BJ (cell line): ENCODE measurements around the gene TNNT2. TPM values are rescaled to one million over a fixed set of nuclear protein-coding genes. Genes with fewer than 3 reads are reported as not detected.

Source experiments
- CTCF ChIA-PET: fragments of 350-600 bp; formaldehyde crosslinking; extraction: SDS; loops from one replicate; lab custom pipeline; 2021; ENCODE audit warnings: antibody characterized with exemption, inconsistent platforms; lab: Yijun Ruan, JAX
- POLR2A ChIA-PET: fragments of 300-600 bp; sonication (Branson Sonifier 250); formaldehyde crosslinking; extraction: SDS; loops from one replicate; lab custom pipeline; 2021; ENCODE audit warnings: antibody characterized with exemption; lab: Charles Lee
- DNase-seq: peaks from one replicate; pipeline ENCODE4 v3.0.0-alpha.2; 2011; ENCODE audit warnings: low read depth
- H3K27me3 ChIP-seq: 2 replicates; pipeline ENCODE4 v1.6.0; 2011; ENCODE audit warnings: low read length; ENCODE audit not compliant: control insufficient read depth, insufficient read depth
- H3K36me3 ChIP-seq: 2 replicates; pipeline ENCODE4 v1.5.1; 2011; ENCODE audit warnings: low read length; ENCODE audit not compliant: control insufficient read depth, insufficient read depth
- H3K4me3 ChIP-seq: 2 replicates; pipeline ENCODE4 v1.5.1; 2011; ENCODE audit warnings: low read depth, mild to moderate bottlenecking, control low read depth, low read length
- polyA plus RNA-seq: library from polyadenylated mRNA; depleted of rRNA; stranded (reverse); fragments of >200 nt; gene quantifications from 2 replicates; pipeline ENCODE4 v1.2.3, GENCODE V29; 2011
- TF ChIP-seq, protein P1 (sequence below): IDR thresholded peaks from 2 replicates; pipeline ENCODE4 v1.5.1; 2011; ENCODE audit warnings: low read depth, mild to moderate bottlenecking, control low read depth, inconsistent platforms, low read length, moderate library complexity; ENCODE audit not compliant: insufficient read depth

The TNNT2 gene
- polyA plus RNA-seq, 1 experiment: not detected

DNA sequence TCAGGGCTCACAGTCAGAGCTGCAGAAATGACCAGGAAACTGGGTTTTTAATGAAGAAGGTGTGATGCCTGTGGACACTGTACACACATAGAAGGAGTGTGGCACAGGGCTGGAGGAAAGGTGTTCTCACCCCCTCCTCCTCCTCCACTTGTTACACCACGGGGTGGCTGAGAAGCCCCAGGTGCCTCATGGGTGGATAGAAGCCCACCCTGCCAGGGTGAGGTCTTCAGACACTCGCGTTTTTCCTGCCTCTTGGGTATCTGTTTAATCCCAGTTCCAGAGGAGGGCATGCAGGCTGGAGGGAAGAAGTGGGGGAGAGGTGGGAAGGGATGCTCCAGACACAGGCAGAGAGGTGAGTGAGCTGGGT lies 31.3 kb upstream of the TNNT2 start:
- POLR2A ChIA-PET: no interaction called here
- CTCF ChIA-PET: interaction anchor here (0.6 to 4.1 kb wide), 22 partner anchors 12 to 186 kb away, joined by 3 to 49 read pairs (median 5); no protein-coding TSS in a partner anchor
- H3K36me3 ChIP-seq: no peaks in the 10 kb centered on the region
- DNase-seq: no peak
- no peak overlapping the region for H3K4me3 ChIP-seq
- TF ChIP-seq, protein P1, sequence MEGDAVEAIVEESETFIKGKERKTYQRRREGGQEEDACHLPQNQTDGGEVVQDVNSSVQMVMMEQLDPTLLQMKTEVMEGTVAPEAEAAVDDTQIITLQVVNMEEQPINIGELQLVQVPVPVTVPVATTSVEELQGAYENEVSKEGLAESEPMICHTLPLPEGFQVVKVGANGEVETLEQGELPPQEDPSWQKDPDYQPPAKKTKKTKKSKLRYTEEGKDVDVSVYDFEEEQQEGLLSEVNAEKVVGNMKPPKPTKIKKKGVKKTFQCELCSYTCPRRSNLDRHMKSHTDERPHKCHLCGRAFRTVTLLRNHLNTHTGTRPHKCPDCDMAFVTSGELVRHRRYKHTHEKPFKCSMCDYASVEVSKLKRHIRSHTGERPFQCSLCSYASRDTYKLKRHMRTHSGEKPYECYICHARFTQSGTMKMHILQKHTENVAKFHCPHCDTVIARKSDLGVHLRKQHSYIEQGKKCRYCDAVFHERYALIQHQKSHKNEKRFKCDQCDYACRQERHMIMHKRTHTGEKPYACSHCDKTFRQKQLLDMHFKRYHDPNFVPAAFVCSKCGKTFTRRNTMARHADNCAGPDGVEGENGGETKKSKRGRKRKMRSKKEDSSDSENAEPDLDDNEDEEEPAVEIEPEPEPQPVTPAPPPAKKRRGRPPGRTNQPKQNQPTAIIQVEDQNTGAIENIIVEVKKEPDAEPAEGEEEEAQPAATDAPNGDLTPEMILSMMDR: no peak
- H3K27me3 ChIP-seq: peaks cover 24% of the 10 kb centered on the region

DNA sequence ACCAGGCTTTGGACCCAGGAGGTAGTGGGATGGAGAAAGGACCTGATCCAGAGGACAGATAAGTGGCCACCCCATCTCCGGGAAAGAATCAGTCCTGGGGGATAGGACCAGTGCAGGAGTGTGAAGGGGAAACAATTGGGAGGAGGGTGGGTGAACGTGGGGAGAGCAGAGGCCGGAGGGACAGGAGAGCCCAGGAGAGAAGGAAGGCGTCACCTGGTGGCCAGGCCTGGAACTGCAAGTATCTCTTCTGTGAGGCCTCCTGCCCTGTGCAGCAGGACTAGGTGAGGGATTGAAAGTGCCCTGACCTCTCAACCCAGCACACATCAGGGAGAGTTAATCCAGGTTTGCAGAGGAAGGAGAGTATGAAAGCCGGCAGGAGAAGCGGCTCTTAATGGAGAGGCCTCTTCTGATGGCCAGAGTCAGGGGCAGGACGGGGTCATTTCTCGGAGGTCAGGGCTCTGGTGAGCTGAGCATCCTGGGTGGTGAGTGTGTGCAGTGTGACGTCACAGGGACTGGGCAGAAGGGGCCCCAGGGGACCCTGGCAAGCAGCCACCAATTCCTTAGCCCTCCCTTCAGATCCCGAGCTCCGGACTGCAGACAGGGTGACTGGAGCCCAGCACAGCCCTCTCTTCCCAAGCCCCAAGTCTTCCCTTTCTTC lies 30.8 kb upstream of the TNNT2 start:
- no peak overlapping the region for H3K4me3 ChIP-seq
- TF ChIP-seq, protein P1: peak; percentile 99
- ChIA-PET POLR2A (no interaction called here), CTCF (interaction anchor here (0.6 to 5.3 kb wide), 25 partner anchors 12 to 185 kb away, joined by 3 to 59 read pairs (median 6); partner anchors contain the start of gene TNNI1)
- peaks cover 27% of the 10 kb centered on the region for H3K27me3 ChIP-seq
- DNase-seq: peak; percentile 4
- no peaks in the 10 kb centered on the region for H3K36me3 ChIP-seq

DNA sequence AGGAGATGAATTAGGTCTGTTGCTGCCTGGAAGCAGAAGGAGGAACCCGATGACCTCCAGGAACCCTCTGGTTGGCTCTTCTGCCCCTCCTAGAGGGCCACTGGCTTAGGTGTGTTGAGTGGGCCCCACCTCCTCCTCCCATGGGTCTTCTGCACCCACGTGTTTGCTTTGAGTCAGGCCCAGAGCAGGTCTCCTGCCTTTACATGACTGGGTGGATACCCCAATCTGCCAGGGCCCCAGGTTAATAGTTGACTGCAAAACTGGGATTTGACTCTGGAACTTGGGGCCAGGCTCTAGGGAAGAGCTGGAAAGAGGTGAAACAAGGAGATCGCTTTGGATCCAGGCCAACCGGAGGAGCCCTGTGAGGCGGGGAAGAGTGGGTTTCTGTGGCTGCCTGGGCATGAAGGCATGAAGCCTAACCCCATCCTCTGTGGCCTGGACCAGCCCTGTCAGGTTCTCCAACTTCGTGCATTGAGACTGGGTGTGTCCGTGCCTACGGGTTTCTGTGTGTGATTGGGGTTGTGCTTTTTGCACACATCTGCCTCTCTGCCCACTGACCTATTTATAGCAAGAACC lies 29.4 kb upstream of the TNNT2 start:
- TF ChIP-seq, protein P1: no peak
- ChIA-PET CTCF (interaction anchor here (1.0 to 5.3 kb wide), 9 partner anchors 11 to 147 kb away, joined by 3 to 59 read pairs (median 7); partner anchors contain the start of gene TNNI1), POLR2A (no interaction called here)
- no peaks in the 10 kb centered on the region for H3K36me3 ChIP-seq
- peaks cover 31% of the 10 kb centered on the region for H3K27me3 ChIP-seq
- no peak overlapping the region for H3K4me3 ChIP-seq
- DNase-seq: no peak

DNA sequence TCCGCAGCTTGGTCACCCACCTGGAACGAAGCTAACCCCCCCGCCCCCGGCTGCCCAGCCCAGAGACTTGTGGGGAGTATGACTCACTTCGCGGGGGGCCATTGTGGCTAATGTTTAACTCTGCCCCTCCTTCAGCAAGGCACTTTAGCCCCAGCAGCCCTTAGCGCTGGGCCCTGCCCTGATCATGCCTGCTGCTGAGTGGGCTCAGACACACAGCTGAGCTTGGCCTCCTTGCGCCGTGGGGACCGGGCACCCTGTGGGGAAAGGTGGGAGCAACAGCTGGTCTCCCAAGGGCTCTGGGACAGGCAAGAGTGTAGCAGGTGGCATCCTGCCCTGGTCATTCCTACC lies 28.0 kb upstream of the TNNT2 start:
- TF ChIP-seq, protein P1: no peak
- ChIA-PET POLR2A (no interaction called here), CTCF (interaction anchor here (0.5 to 5.3 kb wide), 11 partner anchors 9 to 151 kb away, joined by 3 to 59 read pairs (median 5); no protein-coding TSS in a partner anchor)
- DNase-seq: no peak
- Histone ChIP-seq H3K36me3 (no peaks in the 10 kb centered on the region), H3K4me3 (no peak overlapping the region), H3K27me3 (peaks cover 30% of the 10 kb centered on the region)

DNA sequence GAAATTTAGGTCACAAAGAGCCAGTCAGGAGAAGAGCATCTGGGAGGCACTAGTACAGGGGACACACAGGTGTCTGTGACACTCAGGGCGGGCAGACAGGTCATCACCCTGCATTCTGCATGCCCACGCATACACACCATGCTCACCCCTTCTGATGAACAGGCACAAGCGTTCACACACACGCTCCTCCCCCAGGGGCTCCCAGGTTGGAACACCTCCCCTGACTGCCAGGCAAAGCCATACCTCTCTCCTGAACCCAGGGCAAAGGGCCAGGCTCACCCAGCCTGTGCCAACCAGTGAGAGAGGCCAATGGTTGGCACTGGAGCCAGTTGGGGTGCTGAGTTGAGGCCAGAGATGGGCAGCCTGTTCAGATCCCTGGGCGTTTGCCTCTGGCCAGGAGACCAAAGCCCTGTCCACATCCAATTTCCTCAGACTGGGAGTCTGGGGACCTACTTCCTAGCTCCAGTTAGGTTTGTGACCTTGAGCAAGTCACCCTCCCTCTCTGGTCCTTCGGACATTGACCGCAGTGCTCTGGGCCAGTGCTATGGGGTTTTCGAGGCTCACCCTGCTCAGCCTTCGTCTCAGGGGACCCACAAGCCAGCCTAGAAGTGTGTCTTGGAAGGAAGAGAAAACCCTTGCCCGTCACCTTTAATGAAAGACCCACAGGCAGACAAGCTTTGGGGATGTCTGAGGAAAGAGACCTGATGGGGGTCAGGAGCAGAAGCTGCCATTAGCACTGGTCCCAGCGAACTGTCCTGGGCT lies 27.4 kb upstream of the TNNT2 start:
- DNase-seq: no peak
- Histone ChIP-seq H3K36me3 (no peaks in the 10 kb centered on the region), H3K27me3 (peaks cover 35% of the 10 kb centered on the region), H3K4me3 (no peak overlapping the region)
- TF ChIP-seq, protein P1: no peak
- POLR2A ChIA-PET: no interaction called here
- CTCF ChIA-PET: interaction anchor here (0.6 to 5.3 kb wide), 10 partner anchors 9 to 151 kb away, joined by 3 to 59 read pairs (median 4); no protein-coding TSS in a partner anchor
